B cell (primary cell): ENCODE data around the gene GABRG3. TPM values are rescaled to one million over a fixed set of nuclear protein-coding genes. Genes with fewer than 3 reads are reported as not detected.

Experiments
- ATAC-seq: fragments of 200-7000 bp; cut with Tn5 transposase; one replicate; pipeline ENCODE4 v1.10.0; 2021; ENCODE audit warnings: low read depth, mild to moderate bottlenecking, moderate number of reproducible peaks, moderate library complexity
- CTCF ChIA-PET: fragments of 350-600 bp; sonication (Branson Sonifier 250); formaldehyde crosslinking; loops from one replicate; lab custom pipeline; 2021; ENCODE audit warnings: antibody characterized with exemption, inconsistent platforms; lab: Charles Lee
- POLR2A ChIA-PET: fragments of 350-600 bp; sonication (Branson Sonifier 250); formaldehyde crosslinking; loops from one replicate; lab custom pipeline; 2021; ENCODE audit warnings: antibody characterized with exemption; lab: Charles Lee
- DNase-seq: peaks from one replicate; pipeline ENCODE4 v3.0.0; 2013
- H2AFZ ChIP-seq: 2 replicates; pipeline ENCODE4 v1.6.1; 2012; ENCODE audit warnings: mild to moderate bottlenecking, low read depth, low read length; ENCODE audit not compliant: insufficient read depth, poor library complexity, severe bottlenecking
- H3K27ac ChIP-seq, 2 donors: 1 replicate in 1 of 2; 2 replicates in 1 of 2; pipeline ENCODE4 v1.5.1; 2012 to 2013; ENCODE audit warnings: low read length in 2 of 2, mild to moderate bottlenecking in 2 of 2, moderate library complexity in 1 of 2
- H3K27me3 ChIP-seq, 4 experiments: fragments of 200-600 bp in 1 of 4; sonication (generic) in 1 of 4; replicated peaks in 1 of 4; 1 replicate in 2 of 4; 2 replicates in 2 of 4; pipeline versions ENCODE4 v1.6.1 to v1.7.0; 2013 to 2016; ENCODE audit warnings: low read length in 3 of 4, mild to moderate bottlenecking in 2 of 4, mixed read lengths in 1 of 4, moderate library complexity in 1 of 4; ENCODE audit not compliant: insufficient read depth in 4 of 4, control insufficient read depth in 3 of 4; ENCODE audit errors: control extremely low read depth in 1 of 4
- H3K36me3 ChIP-seq, 2 experiments: replicated peaks in 1 of 2; 1 replicate in 1 of 2; 2 replicates in 1 of 2; pipeline versions ENCODE4 v1.6.1 to v1.7.1; 2013; ENCODE audit warnings: low read length in 1 of 2; ENCODE audit not compliant: insufficient read depth in 2 of 2, control insufficient read depth in 1 of 2; ENCODE audit errors: control extremely low read depth in 1 of 2, extremely low read depth in 1 of 2
- H3K4me1 ChIP-seq, 2 donors: fragments of 200-600 bp in 1 of 2; sonication (generic) in 1 of 2; 1 replicate in 1 of 2; 2 replicates in 1 of 2; pipeline versions ENCODE4 v1.5.1 to v1.6.1; 2013 to 2017; ENCODE audit warnings: low read length in 2 of 2; ENCODE audit not compliant: control insufficient read depth in 2 of 2, insufficient read depth in 2 of 2
- H3K4me2 ChIP-seq: replicated peaks from 2 replicates; pipeline ENCODE3; 2012; ENCODE audit warnings: mild to moderate bottlenecking, low read depth, low read length; ENCODE audit not compliant: poor library complexity, severe bottlenecking
- H3K4me3 ChIP-seq, 5 experiments: fragments of 200-600 bp in 1 of 5; sonication (generic) in 1 of 5; 1 replicate in 3 of 5; 2 replicates in 2 of 5; pipeline versions ENCODE4 v1.5.1 to v1.7.0; 2011 to 2016; ENCODE audit warnings: low read length in 4 of 5, mild to moderate bottlenecking in 4 of 5, low read depth in 2 of 5, control low read depth in 1 of 5, moderate library complexity in 1 of 5; ENCODE audit not compliant: insufficient read depth in 1 of 5; ENCODE audit errors: control extremely low read depth in 1 of 5, extremely low read depth in 1 of 5
- H3K79me2 ChIP-seq: fragments of 200-600 bp; sonication (generic); one replicate; pipeline ENCODE4 v1.6.0; 2016; ENCODE audit warnings: low read length; ENCODE audit not compliant: control insufficient read depth, insufficient read depth
- H3K9ac ChIP-seq: fragments of 200-600 bp; sonication (generic); 2 replicates; pipeline ENCODE4 v1.6.1; 2017; ENCODE audit warnings: mild to moderate bottlenecking, low read length, moderate library complexity
- H3K9me3 ChIP-seq, 3 donors: one replicate each; pipeline versions ENCODE4 v1.6.1 to v1.7.1; 2013; ENCODE audit warnings: low read length in 2 of 3; ENCODE audit not compliant: control insufficient read depth in 2 of 3, insufficient read depth in 1 of 3; ENCODE audit errors: control extremely low read depth in 1 of 3
- H4K20me1 ChIP-seq: 2 replicates; pipeline ENCODE4 v1.6.0; 2012; ENCODE audit warnings: mild to moderate bottlenecking, low read length; ENCODE audit not compliant: insufficient read depth, control insufficient read depth, poor library complexity, severe bottlenecking
- H3K27ac Mint-ChIP-seq: one replicate; pipeline ENCODE4 v1.8.0; 2021; ENCODE audit warnings: mixed read lengths
- H3K27me3 Mint-ChIP-seq: one replicate; pipeline ENCODE4 v1.8.0; 2021; ENCODE audit warnings: mixed read lengths
- H3K4me1 Mint-ChIP-seq: one replicate; pipeline ENCODE4 v1.8.0; 2021; ENCODE audit warnings: mixed read lengths
- H3K4me3 Mint-ChIP-seq: one replicate; pipeline ENCODE4 v1.8.0; 2021; ENCODE audit warnings: mixed read lengths
- H3K9me3 Mint-ChIP-seq: one replicate; pipeline ENCODE4 v1.8.0; 2022; ENCODE audit warnings: mixed read lengths; ENCODE audit not compliant: insufficient read depth
- CTCF ChIP-seq: fragments of 200-600 bp; IDR thresholded peaks from one replicate; pipeline ENCODE4 v1.8.0; 2022; ENCODE audit warnings: antibody characterized with exemption, mild to moderate bottlenecking
- EZH2 ChIP-seq: IDR thresholded peaks from 2 replicates; pipeline ENCODE4 v1.6.1; 2012; ENCODE audit warnings: borderline replicate concordance, low read depth, mild to moderate bottlenecking, moderate library complexity, low read length; ENCODE audit not compliant: insufficient read depth, poor library complexity, severe bottlenecking
- WGBS: methylation state at CpG from one replicate; pipeline ENCODE4 v1.1.5; 2013; ENCODE audit warnings: missing lambda C conversion rate; ENCODE audit not compliant: insufficient coverage; 5-methylcytosine and 5-hydroxymethylcytosine counted together
- intact Hi-C: fragments of 100-400 bp; cut with micrococcal nuclease; formaldehyde crosslinking; loops from one replicate; pipeline ENCODE4 v1.10.0; 2022
- polyA plus RNA-seq: library from polyadenylated mRNA; depleted of rRNA; stranded (reverse); fragments of >200 nt; gene quantifications from 2 replicates; pipeline ENCODE4 v1.2.3, GENCODE V29; 2012
- total RNA-seq, 2 donors: library from RNA; stranded (reverse); fragments of 120-200 nt in 1 of 2; gene quantifications; 1 replicate in 1 of 2; 2 replicates in 1 of 2; pipeline versions ENCODE4 v1.2.3 to v1.2.4, GENCODE V29; 2013 to 2022

GABRG3 gene
- total and polyA plus RNA-seq, 2 donors (not counting 1 experiment from before 2014, with no cell fraction given) = not detected

- Mint-ChIP-seq H3K9me3 (no peaks in the 10 kb centered on the region), H3K4me3 (no peak overlapping the region), H3K27ac (no peak overlapping the region), H3K27me3 (no peaks in the 10 kb centered on the region), H3K4me1 (no peaks in the 10 kb centered on the region)
- DNase-seq (no peak), ATAC-seq (no peak)
- Histone ChIP-seq H3K36me3 (no peaks in the 10 kb centered on the region), H3K4me1 (no peaks in the 10 kb centered on the region), H3K27me3 (no peaks in the 10 kb centered on the region), H3K79me2 (no peaks in the 10 kb centered on the region), H3K27ac (no peak overlapping the region), H4K20me1 (no peaks in the 10 kb centered on the region), H3K4me3 (no peak overlapping the region), H3K4me2 (no peak overlapping the region), H2AFZ (no peak overlapping the region), H3K9me3 (peaks cover 0 to 4% (median 0%) of the 10 kb centered on the region in 3 donors), H3K9ac (no peak overlapping the region)
- POLR2A ChIA-PET = no interaction called here
- intact Hi-C loops = no loop called here
- TF ChIP-seq EZH2 = no peak
- TF ChIP-seq CTCF = no peak
- CTCF ChIA-PET = no interaction called here
- 98% methylated on average over 4 of the region's 16 CpGs for WGBS
These were observed 74.8 kb downstream of the GABRG3 start for GRCh38 chr15:27045796-27046195.

- DNase-seq = no peak
- no peak overlapping the region for H2AFZ ChIP-seq
- H3K4me3 ChIP-seq = no peak overlapping the region
- ChIA-PET POLR2A (no interaction called here), CTCF (no interaction called here)
- no peak for ATAC-seq
- H3K4me1 ChIP-seq = no peaks in the 10 kb centered on the region
- no peak for TF ChIP-seq CTCF
- no peak for TF ChIP-seq EZH2
- H3K9me3 Mint-ChIP-seq = no peaks in the 10 kb centered on the region
- no peaks in the 10 kb centered on the region for H3K27me3 ChIP-seq
- intact Hi-C loops = no loop called here
- no peaks in the 10 kb centered on the region for H3K36me3 ChIP-seq
- no peaks in the 10 kb centered on the region for H3K4me1 Mint-ChIP-seq
- H3K4me3 Mint-ChIP-seq = no peak overlapping the region
- no peaks in the 10 kb centered on the region for H3K27me3 Mint-ChIP-seq
- H3K9ac ChIP-seq = no peak overlapping the region
- no peak overlapping the region for H3K27ac ChIP-seq
- peaks cover 0 to 4% (median 0%) of the 10 kb centered on the region in 3 donors for H3K9me3 ChIP-seq
- no peaks in the 10 kb centered on the region for H3K79me2 ChIP-seq
- no peak overlapping the region for H3K27ac Mint-ChIP-seq
- H4K20me1 ChIP-seq = no peaks in the 10 kb centered on the region
- no peak overlapping the region for H3K4me2 ChIP-seq
- 83% methylated on average over 1 of the region's 3 CpGs for WGBS
These were observed 75.9 kb downstream of the GABRG3 start for GRCh38 chr15:27046880-27047279.
